Stimulated activated CD8-positive, alpha-beta memory T cell treated with anti-CD3 and anti-CD28 coated beads, Interleukin-12 subunit alpha, Interleukin-12 subunit beta, amount 100 ng/mL, for 1 hour (primary cell): Measurements from ENCODE around the gene KRTAP12-3.
A peak's percentile ranks its signal among the peaks of the same experiment; 100 is the strongest.
"Not testable (repeated sequence)": the region's sequence is repeated elsewhere in the genome, so short reads cannot be mapped to it uniquely, and the experiment has no call there.

Experiments
- DNase-seq: peaks from one replicate; pipeline ENCODE4 v3.0.0-alpha.2; 2020; ENCODE audit warnings: low read depth

KRTAP12-3 gene

GRCh38 chr21:44657635-44658540 lies at the start of gene KRTAP12-3:
KRTAP12-3 (plus strand) TSS chr21:44657932; CDS start chr21:44657980, 48 bp downstream.
- DNase-seq = no peak

GRCh38 chr21:44609193-44609592 lies 48.5 kb upstream of the KRTAP12-3 start:
- no peak for DNase-seq

GRCh38 chr21:44610157-44610843 lies 47.4 kb upstream of the KRTAP12-3 start:
- not testable (repeated sequence) for DNase-seq

GRCh38 chr21:44611551-44611950 lies 46.2 kb upstream of the KRTAP12-3 start:
- DNase-seq = no peak

GRCh38 chr21:44612029-44612486 lies 45.7 kb upstream of the KRTAP12-3 start, which contains the start of gene KRTAP10-8:
KRTAP10-8 (plus strand) TSS chr21:44612079; CDS start chr21:44612101, 22 bp downstream.
- DNase-seq = no peak

- DNase-seq = no peak
These were observed 45.0 kb upstream of the KRTAP12-3 start for GRCh38 chr21:44612669-44613229.

GRCh38 chr21:44613386-44614155 lies 44.2 kb upstream of the KRTAP12-3 start:
- DNase-seq = no peak

- no peak for DNase-seq
These were observed 43.5 kb upstream of the KRTAP12-3 start for GRCh38 chr21:44614161-44614631.

GRCh38 chr21:44614961-44615391 lies 42.8 kb upstream of the KRTAP12-3 start:
- no peak for DNase-seq

GRCh38 chr21:44615466-44615865 lies 42.3 kb upstream of the KRTAP12-3 start:
- DNase-seq = no peak

GRCh38 chr21:44615911-44616590 lies 41.7 kb upstream of the KRTAP12-3 start:
- no peak for DNase-seq

- DNase-seq = no peak
These were observed 41.2 kb upstream of the KRTAP12-3 start for GRCh38 chr21:44616591-44616926.

- DNase-seq = no peak
These were observed 40.6 kb upstream of the KRTAP12-3 start for GRCh38 chr21:44617071-44617501.

- DNase-seq = no peak
These were observed 39.2 kb upstream of the KRTAP12-3 start for GRCh38 chr21:44618504-44618903.

- DNase-seq = peak; percentile 47
These were observed 38.8 kb upstream of the KRTAP12-3 start for GRCh38 chr21:44618909-44619308.

GRCh38 chr21:44619886-44620285 lies 37.8 kb upstream of the KRTAP12-3 start:
- no peak for DNase-seq

GRCh38 chr21:44623575-44623974 lies 34.2 kb upstream of the KRTAP12-3 start:
- DNase-seq = no peak

- DNase-seq = no peak
These were observed 32.0 kb upstream of the KRTAP12-3 start for GRCh38 chr21:44625756-44626155.

GRCh38 chr21:44626262-44626661 lies 31.5 kb upstream of the KRTAP12-3 start:
- DNase-seq = no peak

- DNase-seq = no peak
These were observed 31.0 kb upstream of the KRTAP12-3 start, which contains the start of gene KRTAP10-9 for GRCh38 chr21:44626673-44627143. KRTAP10-9 (plus strand) TSS chr21:44627093; CDS start chr21:44627172, 79 bp downstream.
